K562 (cell line): ENCODE measurements around the gene SEC24A. TPM values are rescaled to one million over a fixed set of nuclear protein-coding genes. Genes with fewer than 3 reads are reported as not detected.

ENCODE experiments used
- ATF6 ChIP-seq: sonication (generic); formaldehyde crosslinking; IDR thresholded peaks from 2 replicates; pipeline ENCODE4 v1.4.0; 2020; ENCODE audit warnings: mild to moderate bottlenecking, missing genetic modification reagents
- CBFB ChIP-seq: sonication (generic); formaldehyde crosslinking; IDR thresholded peaks from 2 replicates; pipeline ENCODE4 v1.4.0; 2020; ENCODE audit warnings: mild to moderate bottlenecking, missing genetic modification reagents
- CBX2 ChIP-seq: fragments of 200-600 bp; sonication (generic); IDR thresholded peaks from one replicate; pipeline ENCODE4 v1.6.1; 2012; ENCODE audit warnings: mild to moderate bottlenecking, low read length, inconsistent platforms; ENCODE audit not compliant: insufficient read depth, poor library complexity, severe bottlenecking
- ESRRB ChIP-seq: fragments of 250-450 bp; sonication (Bioruptor Pico); IDR thresholded peaks from 2 replicates; pipeline ENCODE4 v1.5.0; 2020; ENCODE audit warnings: mild to moderate bottlenecking, moderate library complexity, borderline replicate concordance
- ILK ChIP-seq: fragments of 450-650 bp; IDR thresholded peaks from 2 replicates; pipeline ENCODE4 v1.6.1; 2016; ENCODE audit warnings: missing genetic modification characterization, low read depth, mild to moderate bottlenecking, missing compliant biosample characterization, moderate library complexity, borderline replicate concordance
- MXD1 ChIP-seq: fragments of 250-450 bp; sonication (Bioruptor Pico); IDR thresholded peaks from 2 replicates; pipeline ENCODE4 v1.8.0; 2021; ENCODE audit warnings: borderline replicate concordance, mild to moderate bottlenecking, moderate library complexity; ENCODE audit not compliant: poor library complexity, severe bottlenecking
- PCBP2 ChIP-seq: fragments of 200-400 bp; formaldehyde crosslinking; IDR thresholded peaks from 2 replicates; pipeline ENCODE4 v1.6.1; 2018; ENCODE audit warnings: low read length, low read depth, mild to moderate bottlenecking, moderate library complexity; ENCODE audit not compliant: poor library complexity, severe bottlenecking
- PPARD ChIP-seq: fragments of 250-450 bp; sonication (Bioruptor Pico); IDR thresholded peaks from 2 replicates; pipeline ENCODE4 v1.8.0; 2022; ENCODE audit warnings: inconsistent platforms, mild to moderate bottlenecking, moderate library complexity
- PRMT5 ChIP-seq: sonication (generic); formaldehyde crosslinking; IDR thresholded peaks from 2 replicates; pipeline ENCODE4 v1.5.0; 2020; ENCODE audit warnings: missing genetic modification reagents
- SAFB ChIP-seq: fragments of 200-400 bp; formaldehyde crosslinking; IDR thresholded peaks from 2 replicates; pipeline ENCODE4 v1.6.1; 2017; ENCODE audit warnings: low read depth, low read length, borderline replicate concordance
- U2AF2 ChIP-seq: fragments of 200-400 bp; formaldehyde crosslinking; optimal IDR thresholded peaks from 2 replicates; pipeline ENCODE3; 2017; ENCODE audit warnings: low read depth, mild to moderate bottlenecking, low read length
- XRCC5 ChIP-seq: fragments of 200-400 bp; formaldehyde crosslinking; IDR thresholded peaks from 2 replicates; pipeline ENCODE4 v1.6.1; 2017; ENCODE audit warnings: low read depth, mild to moderate bottlenecking, low read length
- ZBTB2 ChIP-seq: fragments of 450-650 bp; IDR thresholded peaks from 2 replicates; pipeline ENCODE4 v1.6.1; 2016; ENCODE audit warnings: antibody characterized with exemption
- ZNF134 ChIP-seq: fragments of 250-450 bp; sonication (Bioruptor Pico); conservative IDR thresholded peaks from 2 replicates; pipeline ENCODE4 v1.4.0; 2020
- ZNF146 ChIP-seq: IDR thresholded peaks from one replicate; pipeline ENCODE4 v1.6.1; 2018; ENCODE audit warnings: missing compliant biosample characterization; ENCODE audit not compliant: unreplicated experiment
- ZNF174 ChIP-seq: fragments of 250-450 bp; sonication (Bioruptor Pico); IDR thresholded peaks from 2 replicates; pipeline ENCODE4 v1.4.0; 2020; ENCODE audit warnings: mild to moderate bottlenecking
- ZNF217 ChIP-seq: sonication (generic); formaldehyde crosslinking; IDR thresholded peaks from 2 replicates; pipeline ENCODE4 v1.8.0; 2022; ENCODE audit warnings: mild to moderate bottlenecking, missing genetic modification reagents
- ZNF431 ChIP-seq: sonication (generic); formaldehyde crosslinking; IDR thresholded peaks from 2 replicates; pipeline ENCODE4 v1.8.0; 2022; ENCODE audit warnings: mild to moderate bottlenecking, missing genetic modification reagents
- ZNF778 ChIP-seq: fragments of 450-650 bp; formaldehyde crosslinking; IDR thresholded peaks from 2 replicates; pipeline ENCODE4 v1.4.0; 2020; ENCODE audit warnings: mild to moderate bottlenecking, moderate library complexity
- polyA plus RNA-seq, 8 experiments: library from polyadenylated mRNA; depleted of rRNA in 4 of 8; stranded (reverse) in 5 of 8; unstranded in 3 of 8; fragments of >200 nt; fragmentation: Nextera tagmentation in 2 of 8; fragmentation: Illumina TruSeq in 1 of 8; extraction: Ambion mirVana in 2 of 8; extraction: Trizol in 1 of 8; gene quantifications; 2 replicates each; pipeline versions ENCODE4 v1.2.1 to v1.2.3, GENCODE V29; 2011 to 2014; ENCODE audit warnings: inconsistent platforms in 1 of 8, missing spikeins in 1 of 8
- total RNA-seq, 7 experiments: library from RNA; depleted of rRNA in 6 of 7; stranded (reverse); fragments of >200 nt in 6 of 7; fragmentation: Illumina TruSeq in 2 of 7; extraction: Trizol in 2 of 7; gene quantifications; 2 replicates each; pipeline versions ENCODE4 v1.2.1 to v1.2.3, GENCODE V29; 2011 to 2021; ENCODE audit warnings: low replicate concordance in 1 of 7
- TF ChIP-seq, protein P1 (sequence below): sonication (generic); formaldehyde crosslinking; IDR thresholded peaks from 2 replicates; pipeline ENCODE4 v1.8.0; 2023; ENCODE audit warnings: mild to moderate bottlenecking, missing genetic modification reagents
- TF ChIP-seq, protein P2 (sequence below): fragments of 250-450 bp; sonication (Bioruptor Pico); IDR thresholded peaks from 2 replicates; pipeline ENCODE4 v1.8.0; 2022; ENCODE audit warnings: moderate library complexity, mild to moderate bottlenecking, inconsistent platforms

Gene SEC24A
- total and polyA plus RNA-seq, 9 of the 15 experiments (the other 6 are each of a cell fraction or from before 2014, with no cell fraction given), result 7.9 to 36.5 (median 17.5) TPM

DNA sequence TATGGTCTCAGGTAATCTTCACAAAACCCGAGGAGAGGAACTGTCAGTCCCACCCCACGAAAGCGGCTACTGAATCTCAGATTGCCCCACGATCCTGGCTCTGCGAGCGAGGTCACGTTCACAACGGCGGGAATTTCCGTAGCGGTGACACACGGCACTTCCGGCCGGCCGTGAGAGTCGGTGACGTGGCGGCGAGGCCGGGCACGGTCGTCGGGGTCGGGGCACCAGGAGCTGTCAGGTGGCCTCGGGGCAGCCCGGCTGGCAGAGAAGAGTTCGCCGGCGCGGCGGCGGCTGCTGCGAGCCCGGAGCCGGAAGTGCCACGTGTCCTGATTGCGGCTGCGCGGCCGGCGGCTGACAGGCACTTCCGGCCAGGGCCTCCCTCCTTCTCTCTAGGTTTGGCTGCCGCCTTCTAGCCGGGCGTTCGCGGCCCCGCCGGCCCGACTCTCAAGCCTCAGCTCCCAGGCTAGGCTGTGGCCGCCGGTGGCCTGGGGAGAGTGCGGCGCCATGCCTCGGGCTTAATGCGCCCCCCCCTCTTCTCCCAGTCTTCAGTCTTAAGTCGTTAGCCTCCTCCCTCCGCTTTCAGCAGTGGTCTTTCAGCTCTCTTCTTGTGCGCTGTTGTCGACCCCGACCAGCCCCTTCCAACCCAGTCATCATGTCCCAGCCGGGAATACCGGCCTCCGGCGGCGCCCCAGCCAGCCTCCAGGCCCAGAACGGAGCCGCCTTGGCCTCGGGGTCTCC lies at the start of gene SEC24A (continued):
- TF ChIP-seq ZBTB2 (0 out of 2 replicates have a peak, but pooled peaks have one; percentile 22), ZNF174 (CRISPR knock-in tag) (no peak), CBX2 (no peak), PPARD (CRISPR knock-in tag) (no peak), PRMT5 (CRISPR knock-in tag) (0 out of 2 replicates have a peak, but pooled peaks have one; percentile 42), SAFB (no peak), ZNF778 (no peak), ZNF146 (CRISPR knock-in tag) (no peak), CBFB (no peak; the same call in 1 of the 2 replicates), ZNF217 (CRISPR knock-in tag) (no peak), U2AF2 (no peak), ESRRB (CRISPR knock-in tag) (no peak), ATF6 (CRISPR knock-in tag) (no peak), ZNF134 (CRISPR knock-in tag) (no peak), PCBP2 (no peak), ZNF431 (CRISPR knock-in tag) (peak; percentile 75; the same call in 1 of the 2 replicates), MXD1 (CRISPR knock-in tag) (peak; percentile 66), XRCC5 (no peak), ILK (tag) (no peak)
- TF ChIP-seq, protein P1, sequence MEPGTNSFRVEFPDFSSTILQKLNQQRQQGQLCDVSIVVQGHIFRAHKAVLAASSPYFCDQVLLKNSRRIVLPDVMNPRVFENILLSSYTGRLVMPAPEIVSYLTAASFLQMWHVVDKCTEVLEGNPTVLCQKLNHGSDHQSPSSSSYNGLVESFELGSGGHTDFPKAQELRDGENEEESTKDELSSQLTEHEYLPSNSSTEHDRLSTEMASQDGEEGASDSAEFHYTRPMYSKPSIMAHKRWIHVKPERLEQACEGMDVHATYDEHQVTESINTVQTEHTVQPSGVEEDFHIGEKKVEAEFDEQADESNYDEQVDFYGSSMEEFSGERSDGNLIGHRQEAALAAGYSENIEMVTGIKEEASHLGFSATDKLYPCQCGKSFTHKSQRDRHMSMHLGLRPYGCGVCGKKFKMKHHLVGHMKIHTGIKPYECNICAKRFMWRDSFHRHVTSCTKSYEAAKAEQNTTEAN, result no peak
- TF ChIP-seq, protein P2, sequence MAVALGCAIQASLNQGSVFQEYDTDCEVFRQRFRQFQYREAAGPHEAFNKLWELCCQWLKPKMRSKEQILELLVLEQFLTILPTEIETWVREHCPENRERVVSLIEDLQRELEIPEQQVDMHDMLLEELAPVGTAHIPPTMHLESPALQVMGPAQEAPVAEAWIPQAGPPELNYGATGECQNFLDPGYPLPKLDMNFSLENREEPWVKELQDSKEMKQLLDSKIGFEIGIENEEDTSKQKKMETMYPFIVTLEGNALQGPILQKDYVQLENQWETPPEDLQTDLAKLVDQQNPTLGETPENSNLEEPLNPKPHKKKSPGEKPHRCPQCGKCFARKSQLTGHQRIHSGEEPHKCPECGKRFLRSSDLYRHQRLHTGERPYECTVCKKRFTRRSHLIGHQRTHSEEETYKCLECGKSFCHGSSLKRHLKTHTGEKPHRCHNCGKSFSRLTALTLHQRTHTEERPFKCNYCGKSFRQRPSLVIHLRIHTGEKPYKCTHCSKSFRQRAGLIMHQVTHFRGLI (CRISPR knock-in tag), result no peak
